ENCODE measurements around the gene SPOCK3.

- TF ChIP-seq CTCF (conservative IDR thresholded peaks at IDR 0.05; ENCODE audit: low read depth, low read length): no peak
- TF ChIP-seq EZH2phosphoT487 (IDR thresholded peaks at IDR 0.05; ENCODE audit: borderline replicate concordance, low read length): no peak
- TF ChIP-seq EZH2 (IDR thresholded peaks at IDR 0.05; ENCODE audit: low read length, unreplicated experiment): no peak
Observed at GRCh38 chr4:166735553-166735952, 498.7 kb downstream of the SPOCK3 start.

Data from PC-3 (cell line).